GM15510 (cell line): Measurements from ENCODE around the gene HDAC11.

Experiments
- POLR2A ChIP-seq: IDR thresholded peaks from 3 replicates; pipeline ENCODE4 v1.6.1; 2011; ENCODE audit warnings: borderline replicate concordance; ENCODE audit not compliant: insufficient read length; ENCODE audit errors: extremely low read depth

HDAC11 gene

GRCh38 chr3:13483988-13484695, 4.0 kb downstream of the HDAC11 start:
- TF ChIP-seq POLR2A = no peak

DNA sequence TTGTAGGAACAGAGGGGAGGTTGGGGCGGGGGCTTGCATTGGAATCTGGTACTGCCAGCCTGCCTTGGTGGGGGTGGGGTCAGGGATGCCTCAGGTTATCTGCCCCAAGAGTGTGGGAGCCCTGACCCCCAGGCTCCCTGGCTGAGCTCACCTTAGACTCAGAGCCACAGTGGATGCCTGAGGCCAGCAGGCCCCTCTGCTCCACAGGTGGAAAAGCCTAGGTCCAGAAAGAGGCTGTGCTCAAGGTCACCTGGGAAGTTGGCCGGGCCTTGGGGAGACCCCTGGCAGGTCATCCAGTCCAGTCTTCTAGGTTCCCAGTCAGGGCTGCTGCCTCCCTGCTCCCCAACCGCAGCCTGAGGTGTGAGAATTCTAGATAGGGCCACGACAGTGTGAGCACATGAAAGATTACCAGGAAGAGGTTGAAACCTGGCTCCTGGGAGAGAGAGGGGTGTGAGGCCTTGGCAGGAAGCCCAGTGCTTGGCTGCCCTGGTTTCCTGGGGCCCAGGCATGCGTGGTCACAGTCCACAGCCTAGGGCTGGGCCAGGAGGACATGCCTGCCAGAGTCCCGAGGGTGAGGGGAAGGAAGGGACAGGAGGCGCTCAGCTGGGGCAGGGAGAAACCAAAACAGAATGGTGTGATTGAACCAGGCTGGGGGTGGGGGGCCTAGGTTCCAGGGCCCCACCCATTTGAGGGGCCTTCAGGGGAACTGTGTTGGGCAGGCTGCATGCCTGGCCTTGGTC, 4.9 kb downstream of the HDAC11 start:
- no peak for TF ChIP-seq POLR2A

DNA sequence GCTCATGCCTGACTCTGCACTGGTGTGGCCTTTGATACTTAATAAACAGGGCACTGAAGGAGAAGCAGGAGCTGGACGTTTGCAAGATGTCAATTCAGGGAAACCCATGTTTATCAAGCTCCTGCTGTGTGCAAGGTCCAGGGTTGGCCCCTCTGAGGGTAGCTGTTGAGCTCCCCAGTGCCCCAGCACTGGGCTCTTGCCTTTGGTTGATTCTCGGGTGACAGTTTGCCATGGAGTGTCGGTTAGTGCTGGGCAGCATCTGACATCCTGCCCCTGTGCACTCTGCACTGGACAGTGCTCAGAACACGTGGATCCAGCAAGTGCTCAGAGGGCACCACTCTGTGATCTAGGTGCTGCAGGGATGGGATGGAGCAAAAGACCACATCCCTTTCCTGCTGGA, 7.3 kb downstream of the HDAC11 start:
- no peak for TF ChIP-seq POLR2A

GRCh38 chr3:13491206-13491974, 11.3 kb downstream of the HDAC11 start:
- no peak for TF ChIP-seq POLR2A

DNA sequence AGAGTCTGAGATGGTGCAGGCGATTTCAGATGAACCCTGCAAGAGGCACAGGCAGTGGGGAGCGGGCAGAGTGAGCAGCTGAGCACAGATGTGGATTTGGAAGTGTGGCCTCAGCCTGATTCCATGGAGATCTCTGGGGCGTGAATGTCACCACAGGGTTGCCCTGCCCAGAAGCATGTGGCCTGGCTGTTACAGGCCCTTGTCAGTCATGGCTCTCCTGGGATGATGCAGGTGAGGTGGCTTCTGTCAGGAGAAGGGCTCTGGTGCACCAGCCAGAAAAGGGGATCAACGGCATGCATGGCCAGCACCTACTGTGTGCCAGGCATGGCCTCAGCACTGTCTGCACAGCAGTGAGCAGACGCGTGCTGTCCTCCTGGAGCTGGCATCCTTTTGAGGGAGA, 11.9 kb downstream of the HDAC11 start:
- no peak for TF ChIP-seq POLR2A

GRCh38 chr3:13492976-13493866, 13.1 kb downstream of the HDAC11 start:
- TF ChIP-seq POLR2A = no peak

GRCh38 chr3:13493867-13494441, 13.8 kb downstream of the HDAC11 start:
- TF ChIP-seq POLR2A = no peak

GRCh38 chr3:13494463-13495350, 14.6 kb downstream of the HDAC11 start:
- TF ChIP-seq POLR2A = no peak

- TF ChIP-seq POLR2A = no peak
Observed at GRCh38 chr3:13495351-13495813, 15.3 kb downstream of the HDAC11 start.

DNA sequence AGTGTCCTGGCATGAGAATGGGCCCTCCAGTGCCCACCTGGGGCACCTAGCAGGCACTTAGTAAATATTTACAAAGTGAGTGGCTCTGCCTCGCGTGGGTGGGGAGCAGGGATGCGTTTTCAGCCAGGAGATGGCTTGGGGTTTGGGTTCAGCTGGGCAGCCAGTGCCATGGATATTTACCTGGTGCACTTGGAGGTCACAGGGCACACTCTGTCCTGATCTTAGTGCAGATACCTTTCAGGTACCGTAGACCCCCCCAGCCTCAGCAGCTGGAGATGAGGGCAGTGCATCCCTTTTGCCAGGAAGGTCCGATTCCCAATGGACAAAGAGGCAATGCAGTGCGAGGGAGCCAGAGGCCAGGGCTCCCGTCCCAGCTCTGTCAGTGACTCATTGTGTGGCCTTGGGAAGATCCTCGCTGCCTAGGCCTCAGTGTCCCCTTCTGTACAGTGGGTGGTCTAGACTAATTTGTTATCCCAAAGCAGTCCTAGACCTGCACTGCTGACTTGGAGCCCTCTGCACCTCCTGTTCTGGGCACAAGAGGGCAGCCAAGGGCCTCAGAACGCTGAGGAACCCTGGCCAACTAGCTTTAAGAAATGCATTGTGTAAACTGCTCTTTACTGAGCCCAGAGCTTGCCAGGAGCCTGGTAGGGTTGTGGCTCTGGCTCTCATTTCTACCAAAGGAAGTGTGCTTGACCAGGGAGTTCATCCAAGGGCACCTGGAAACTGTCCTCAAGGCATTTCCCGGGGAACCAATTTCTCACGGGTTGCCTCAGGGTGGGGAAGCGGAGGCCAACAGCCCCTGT, 16.0 kb downstream of the HDAC11 start:
- TF ChIP-seq POLR2A = no peak

- no peak for TF ChIP-seq POLR2A
Observed at GRCh38 chr3:13496879-13497278, 16.8 kb downstream of the HDAC11 start.

DNA sequence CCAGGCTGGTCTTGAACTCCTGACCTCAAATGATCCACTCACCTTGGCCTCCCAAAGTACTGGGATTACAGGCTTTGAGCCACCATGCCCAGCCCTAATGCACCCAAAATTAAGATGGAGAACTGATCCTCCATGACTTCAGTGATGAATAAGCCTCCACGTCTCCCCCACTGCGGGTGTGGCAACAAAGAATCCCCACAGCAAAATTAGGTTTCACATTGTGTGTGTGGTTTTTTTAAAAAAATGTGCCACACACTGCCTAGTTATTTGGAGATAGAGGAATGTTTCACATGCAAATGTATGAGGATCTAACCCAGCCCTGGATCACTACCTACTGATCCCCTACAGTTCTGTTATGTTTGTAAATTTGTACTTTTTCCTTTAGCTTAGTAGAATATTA, 17.3 kb downstream of the HDAC11 start:
- TF ChIP-seq POLR2A = no peak
